Esophagus (tissue), 2 donors: Measurements from ENCODE around the gene CBFA2T2. TPM values are rescaled to one million over a fixed set of nuclear protein-coding genes. Genes with fewer than 3 reads are reported as not detected.
A peak's percentile ranks its signal among the peaks of the same experiment; 100 is the strongest.
"Not testable (repeated sequence)": the region's sequence is repeated elsewhere in the genome, so short reads cannot be mapped to it uniquely, and the experiment has no call there.

Experiments used
- H3K27ac ChIP-seq, 2 donors: one replicate each; pipeline ENCODE4 v1.5.1; 2013; ENCODE audit warnings: low read depth in 2 of 2, mild to moderate bottlenecking in 2 of 2, inconsistent platforms in 1 of 2, low read length in 1 of 2, moderate library complexity in 1 of 2
- H3K27me3 ChIP-seq, 2 donors: one replicate each; pipeline ENCODE4 v1.6.1; 2013; ENCODE audit warnings: low read length in 2 of 2, control low read depth in 1 of 2, mild to moderate bottlenecking in 1 of 2; ENCODE audit not compliant: insufficient read depth in 2 of 2, control insufficient read depth in 1 of 2
- H3K36me3 ChIP-seq, 2 donors: one replicate each; pipeline ENCODE4 v1.6.1; 2013; ENCODE audit warnings: low read length in 1 of 2; ENCODE audit not compliant: control insufficient read depth in 2 of 2, insufficient read depth in 2 of 2
- H3K4me1 ChIP-seq, 2 donors: one replicate each; pipeline ENCODE4 v1.6.1; 2013; ENCODE audit warnings: low read length in 1 of 2; ENCODE audit not compliant: control insufficient read depth in 2 of 2, insufficient read depth in 2 of 2
- H3K4me3 ChIP-seq, 2 donors: one replicate each; pipeline ENCODE4 v1.5.1; 2013; ENCODE audit warnings: low read length in 2 of 2, mild to moderate bottlenecking in 2 of 2, low read depth in 1 of 2, moderate library complexity in 1 of 2
- H3K9me3 ChIP-seq, 2 donors: one replicate each; pipeline ENCODE4 v1.6.1; 2013; ENCODE audit warnings: mild to moderate bottlenecking in 2 of 2, low read depth in 1 of 2, low read length in 1 of 2, moderate library complexity in 1 of 2; ENCODE audit not compliant: control insufficient read depth in 2 of 2, insufficient read depth in 1 of 2
- WGBS, 2 donors: extraction: QIAGEN DNeasy Blood & Tissue Kit; methylation state at CpG; one replicate each; pipeline ENCODE4 v1.1.7; 2013; 5-methylcytosine and 5-hydroxymethylcytosine counted together
- polyA plus RNA-seq, 2 donors: library from polyadenylated mRNA; stranded (reverse); fragments of 200-250 nt; gene quantifications; one replicate each; pipeline ENCODE4 v1.2.3, GENCODE V29; 2013
- donor health status: healthy with polysubstance abuse.
- donor health status: Bipolar disorder and iron deficiency.

The CBFA2T2 gene
- polyA plus RNA-seq, 2 donors, result 4.7 to 8.5 TPM

- WGBS, 2 donors, result 95 to 97% methylated on average over 4 of the region's 4 CpGs
- Histone ChIP-seq H3K9me3 (no peaks in the 10 kb centered on the region), H3K27me3 (no peaks in the 10 kb centered on the region), H3K27ac (peak overlapping the region in 1 of 2 donors; percentile 71), H3K4me3 (no peak overlapping the region), H3K4me1 (peaks cover 3 to 7% of the 10 kb centered on the region in 2 donors), H3K36me3 (no peaks in the 10 kb centered on the region)
Measured at GRCh38 chr20:33567949-33568348, 78.1 kb downstream of the CBFA2T2 start.

GRCh38 chr20:33568378-33568777, 78.5 kb downstream of the CBFA2T2 start:
- Histone ChIP-seq H3K4me1 (peaks cover 3 to 7% of the 10 kb centered on the region in 2 donors), H3K4me3 (no peak overlapping the region), H3K36me3 (no peaks in the 10 kb centered on the region), H3K27me3 (no peaks in the 10 kb centered on the region), H3K9me3 (no peaks in the 10 kb centered on the region), H3K27ac (peak overlapping the region; percentile 56 to 71)
- WGBS, 2 donors, result 67 to 68% methylated on average over 9 of the region's 9 CpGs

- Histone ChIP-seq H3K27me3 (no peaks in the 10 kb centered on the region), H3K9me3 (no peaks in the 10 kb centered on the region), H3K4me3 (no peak overlapping the region), H3K36me3 (no peaks in the 10 kb centered on the region), H3K4me1 (peaks cover 3 to 7% of the 10 kb centered on the region in 2 donors), H3K27ac (peak overlapping the region; percentile 71 to 81)
- 42 to 45% methylated on average over 3 of the region's 3 CpGs for WGBS, 2 donors
Measured at GRCh38 chr20:33568868-33569801, 79.2 kb downstream of the CBFA2T2 start.

GRCh38 chr20:33569802-33570391, 80.0 kb downstream of the CBFA2T2 start:
- H3K27ac ChIP-seq, result peak overlapping the region; percentile 51 to 63
- H3K4me3 ChIP-seq, result no peak overlapping the region
- H3K4me1 ChIP-seq, result peaks cover 3 to 7% of the 10 kb centered on the region in 2 donors
- H3K27me3 ChIP-seq, result no peaks in the 10 kb centered on the region
- no peaks in the 10 kb centered on the region for H3K36me3 ChIP-seq
- WGBS, 2 donors, result 56 to 72% methylated on average over 5 of the region's 5 CpGs
- H3K9me3 ChIP-seq, result no peaks in the 10 kb centered on the region

GRCh38 chr20:33570743-33571142, 80.8 kb downstream of the CBFA2T2 start:
- Histone ChIP-seq H3K4me3 (no peak overlapping the region), H3K36me3 (no peaks in the 10 kb centered on the region), H3K27me3 (no peaks in the 10 kb centered on the region), H3K4me1 (peaks cover 3 to 7% of the 10 kb centered on the region in 2 donors), H3K27ac (peak overlapping the region in 1 of 2 donors; percentile 63), H3K9me3 (no peaks in the 10 kb centered on the region)
- 44 to 71% methylated on average over 1 of the region's 1 CpG for WGBS, 2 donors

- H3K27me3 ChIP-seq, H3K27ac ChIP-seq, H3K9me3 ChIP-seq, H3K4me1 ChIP-seq, H3K4me3 ChIP-seq, H3K36me3 ChIP-seq: not testable (repeated sequence)
- 96 to 99% methylated on average over 5 of the region's 5 CpGs for WGBS, 2 donors
Measured at GRCh38 chr20:33573268-33573667, 83.4 kb downstream of the CBFA2T2 start.

GRCh38 chr20:33575282-33575681, 85.4 kb downstream of the CBFA2T2 start:
- H3K4me3 ChIP-seq, result no peak overlapping the region
- H3K27me3 ChIP-seq, result no peaks in the 10 kb centered on the region
- no peak overlapping the region for H3K27ac ChIP-seq
- no peaks in the 10 kb centered on the region for H3K9me3 ChIP-seq
- peaks cover 0 to 3% of the 10 kb centered on the region in 2 donors for H3K4me1 ChIP-seq
- H3K36me3 ChIP-seq, result no peaks in the 10 kb centered on the region
- 69 to 77% methylated on average over 3 of the region's 3 CpGs for WGBS, 2 donors

GRCh38 chr20:33576432-33577125, 86.7 kb downstream of the CBFA2T2 start:
- Histone ChIP-seq H3K4me1 (peaks cover 0 to 3% of the 10 kb centered on the region in 2 donors), H3K4me3 (no peak overlapping the region), H3K9me3 (no peaks in the 10 kb centered on the region), H3K27me3 (no peaks in the 10 kb centered on the region), H3K36me3 (no peaks in the 10 kb centered on the region), H3K27ac (no peak overlapping the region)
- 50 to 53% methylated on average over 4 of the region's 4 CpGs for WGBS, 2 donors

GRCh38 chr20:33578510-33578909, 88.6 kb downstream of the CBFA2T2 start:
- Histone ChIP-seq H3K27ac (no peak overlapping the region), H3K4me1 (no peaks in the 10 kb centered on the region), H3K4me3 (no peak overlapping the region), H3K9me3 (no peaks in the 10 kb centered on the region), H3K27me3 (no peaks in the 10 kb centered on the region), H3K36me3 (no peaks in the 10 kb centered on the region)
- WGBS, 2 donors, result 68 to 70% methylated on average over 1 of the region's 1 CpG
